ENCODE results near the gene KRTAP9-6. TPM values are rescaled to one million over a fixed set of nuclear protein-coding genes. Genes with fewer than 3 reads are reported as not detected.

KRTAP9-6 gene, protein sequence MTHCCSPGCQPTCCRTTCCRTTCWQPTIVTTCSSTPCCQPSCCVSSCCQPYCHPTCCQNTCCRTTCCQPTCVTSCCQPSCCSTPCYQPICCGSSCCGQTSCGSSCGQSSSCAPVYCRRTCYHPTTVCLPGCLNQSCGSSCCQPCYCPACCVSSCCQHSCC
- not detected in 2 replicates for total RNA-seq

DNA sequence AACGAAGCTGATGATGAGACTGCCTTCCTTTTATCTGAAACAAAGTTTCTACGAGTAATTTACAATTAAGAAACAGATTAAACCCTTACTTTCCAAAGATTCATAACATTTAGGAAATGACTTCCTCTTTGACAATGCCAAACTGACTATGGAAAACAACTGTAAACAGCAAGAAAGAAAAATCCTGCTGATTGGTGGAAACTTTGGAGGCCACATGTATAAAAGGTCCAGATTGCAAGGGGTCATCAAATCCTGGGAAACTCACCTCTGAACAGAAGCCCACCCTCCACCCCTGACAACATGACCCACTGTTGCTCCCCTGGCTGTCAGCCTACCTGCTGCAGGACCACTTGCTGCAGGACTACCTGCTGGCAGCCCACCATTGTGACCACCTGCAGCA lies at the start of gene KRTAP9-6:
Gene KRTAP9-6 (plus strand): TSS at position 301 of the 400 bp plus-strand sequence. CDS start 0 bp downstream, at position 301.

DNA sequence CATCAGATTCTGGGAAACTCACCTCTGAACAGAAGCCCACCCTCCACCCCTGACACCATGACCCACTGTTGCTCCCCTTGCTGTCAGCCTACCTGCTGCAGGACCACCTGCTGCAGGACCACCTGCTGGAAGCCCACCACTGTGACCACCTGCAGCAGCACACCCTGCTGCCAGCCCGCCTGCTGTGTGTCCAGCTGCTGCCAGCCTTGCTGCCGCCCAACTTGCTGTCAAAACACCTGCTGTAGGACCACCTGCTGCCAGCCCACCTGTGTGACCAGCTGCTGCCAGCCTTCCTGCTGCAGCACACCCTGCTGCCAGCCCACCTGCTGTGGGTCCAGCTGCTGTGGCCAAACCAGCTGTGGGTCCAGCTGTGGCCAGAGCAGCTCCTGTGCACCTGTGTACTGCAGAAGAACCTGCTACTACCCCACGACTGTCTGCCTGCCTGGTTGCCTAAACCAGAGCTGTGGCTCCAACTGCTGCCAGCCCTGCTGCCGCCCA lies 38.5 kb upstream of the KRTAP9-6 start, which contains the start of gene KRTAP9-2:
Gene KRTAP9-2 (plus strand): TSS at position 51 of the 498 bp plus-strand sequence. CDS start 7 bp downstream, at position 58.

DNA sequence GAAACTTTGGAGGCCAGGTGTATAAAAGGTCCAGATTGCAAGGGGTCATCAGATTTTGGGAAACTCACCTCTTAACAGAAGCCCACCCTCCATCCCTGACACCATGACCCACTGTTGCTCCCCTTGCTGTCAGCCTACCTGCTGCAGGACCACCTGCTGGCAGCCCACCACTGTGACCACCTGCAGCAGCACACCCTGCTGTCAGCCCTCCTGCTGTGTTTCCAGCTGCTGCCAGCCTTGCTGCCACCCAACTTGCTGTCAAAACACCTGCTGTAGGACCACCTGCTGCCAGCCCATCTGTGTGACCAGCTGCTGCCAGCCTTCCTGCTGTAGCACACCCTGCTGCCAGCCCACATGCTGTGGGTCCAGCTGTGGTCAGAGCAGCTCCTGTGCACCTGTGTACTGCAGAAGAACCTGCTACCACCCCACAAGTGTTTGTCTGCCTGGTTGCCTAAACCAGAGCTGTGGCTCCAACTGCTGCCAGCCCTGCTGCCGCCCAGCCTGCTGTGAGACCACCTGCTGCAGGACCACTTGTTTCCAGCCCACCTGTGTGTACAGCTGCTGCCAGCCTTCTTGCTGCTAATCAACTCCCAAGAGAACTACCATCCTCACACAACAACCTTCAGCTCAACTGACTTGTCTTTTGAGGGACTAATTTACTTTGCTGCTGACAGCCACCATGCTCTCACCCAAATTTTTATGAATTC lies 32.6 kb upstream of the KRTAP9-6 start, which contains the start of gene KRTAP9-3:
Gene KRTAP9-3 (plus strand): TSS at position 51 of the 707 bp plus-strand sequence. CDS start 53 bp downstream, at position 104.

DNA sequence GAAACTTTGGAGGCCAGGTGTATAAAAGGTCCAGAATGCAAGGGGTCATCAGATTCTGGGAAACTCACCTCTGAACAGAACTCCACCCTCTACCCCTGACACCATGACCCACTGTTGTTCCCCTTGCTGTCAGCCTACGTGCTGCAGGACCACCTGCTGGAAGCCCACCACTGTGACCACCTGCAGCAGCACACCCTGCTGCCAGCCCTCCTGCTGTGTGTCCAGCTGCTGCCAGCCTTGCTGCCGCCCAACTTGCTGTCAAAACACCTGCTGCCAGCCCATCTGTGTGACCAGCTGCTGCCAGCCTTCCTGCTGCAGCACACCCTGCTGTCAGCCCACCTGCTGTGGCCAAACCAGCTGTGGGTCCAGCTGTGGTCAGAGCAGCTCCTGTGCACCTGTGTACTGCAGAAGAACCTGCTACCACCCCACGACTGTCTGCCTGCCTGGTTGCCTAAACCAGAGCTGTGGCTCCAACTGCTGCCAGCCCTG lies 27.2 kb upstream of the KRTAP9-6 start, which contains the start of gene KRTAP9-8:
Gene KRTAP9-8 (plus strand): TSS at position 51 of the 489 bp plus-strand sequence. CDS start 53 bp downstream, at position 104.

DNA sequence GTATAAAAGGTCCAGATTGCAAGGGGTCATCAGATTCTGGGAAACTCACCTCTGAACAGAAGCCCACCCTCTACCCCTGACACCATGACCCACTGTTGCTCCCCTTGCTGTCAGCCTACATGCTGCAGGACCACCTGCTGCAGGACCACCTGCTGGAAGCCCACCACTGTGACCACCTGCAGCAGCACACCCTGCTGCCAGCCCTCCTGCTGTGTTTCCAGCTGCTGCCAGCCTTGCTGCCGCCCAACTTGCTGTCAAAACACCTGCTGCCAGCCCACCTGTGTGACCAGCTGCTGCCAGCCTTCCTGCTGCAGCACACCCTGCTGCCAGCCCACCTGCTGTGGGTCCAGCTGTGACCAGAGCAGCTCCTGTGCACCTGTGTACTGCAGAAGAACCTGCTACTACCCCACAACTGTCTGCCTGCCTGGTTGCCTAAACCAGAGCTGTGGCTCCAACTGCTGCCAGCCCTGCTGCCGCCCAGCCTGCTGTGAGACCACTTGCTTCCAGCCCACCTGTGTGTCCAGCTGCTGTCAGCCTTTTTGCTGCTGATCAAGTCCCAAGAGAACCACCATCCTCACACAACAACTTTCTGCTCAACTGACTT lies 15.4 kb upstream of the KRTAP9-6 start, which contains the start of gene KRTAP9-4:
Gene KRTAP9-4 (plus strand): TSS at position 51 of the 604 bp plus-strand sequence. CDS start 34 bp downstream, at position 85.

DNA sequence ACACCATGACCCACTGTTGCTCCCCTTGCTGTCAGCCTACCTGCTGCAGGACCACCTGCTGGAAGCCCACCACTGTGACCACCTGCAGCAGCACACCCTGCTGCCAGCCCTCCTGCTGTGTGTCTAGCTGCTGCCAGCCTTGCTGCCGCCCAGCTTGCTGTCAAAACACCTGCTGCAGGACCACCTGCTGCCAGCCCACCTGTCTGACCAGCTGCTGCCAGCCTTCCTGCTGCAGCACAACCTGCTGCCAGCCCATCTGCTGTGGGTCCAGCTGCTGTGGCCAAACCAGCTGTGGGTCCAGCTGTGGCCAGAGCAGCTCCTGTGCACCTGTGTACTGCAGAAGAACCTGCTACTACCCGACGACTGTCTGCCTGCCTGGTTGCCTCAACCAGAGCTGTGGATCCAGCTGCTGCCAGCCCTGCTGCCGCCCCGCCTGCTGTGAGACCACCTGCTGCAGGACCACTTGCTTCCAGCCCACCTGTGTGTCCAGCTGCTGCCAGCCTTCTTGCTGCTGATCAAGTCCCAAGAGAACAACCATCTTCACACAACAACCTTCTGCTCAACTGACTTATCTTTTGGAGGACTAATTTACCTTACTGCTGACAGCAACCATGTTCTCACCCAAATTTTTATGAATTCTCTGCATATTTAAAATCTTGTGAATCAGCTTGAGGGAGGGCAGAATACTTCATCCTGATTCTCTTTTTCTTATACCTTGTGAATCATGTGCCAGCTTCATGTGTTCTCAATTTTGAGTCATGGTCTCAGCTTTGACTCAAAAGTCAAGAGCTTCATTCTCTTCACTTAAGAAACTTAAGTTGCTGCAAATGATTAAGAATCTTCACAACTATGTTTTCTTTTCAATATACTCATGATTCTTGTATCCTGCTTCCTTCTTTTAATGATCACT lies 9.5 kb upstream of the KRTAP9-6 start, which contains the start of gene KRTAP9-9:
Gene KRTAP9-9 (plus strand): TSS at position 4 of the 910 bp plus-strand sequence.

DNA sequence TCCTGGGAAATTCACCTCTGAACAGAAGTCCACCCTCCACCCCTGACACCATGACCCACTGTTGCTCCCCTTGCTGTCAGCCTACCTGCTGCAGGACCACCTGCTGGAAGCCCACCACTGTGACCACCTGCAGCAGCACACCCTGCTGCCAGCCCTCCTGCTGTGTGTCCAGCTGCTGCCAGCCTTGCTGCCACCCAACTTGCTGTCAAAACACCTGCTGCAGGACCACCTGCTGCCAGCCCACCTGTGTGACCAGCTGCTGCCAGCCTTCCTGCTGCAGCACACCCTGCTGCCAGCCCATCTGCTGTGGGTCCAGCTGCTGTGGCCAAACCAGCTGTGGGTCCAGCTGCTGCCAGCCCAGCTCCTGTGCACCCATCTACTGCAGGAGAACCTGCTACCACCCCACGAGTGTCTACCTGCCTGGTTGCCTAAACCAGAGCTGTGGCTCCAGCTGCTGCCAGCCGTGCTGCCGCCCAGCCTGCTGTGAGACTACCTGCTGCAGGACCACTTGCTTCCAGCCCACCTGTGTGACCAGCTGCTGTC lies 10.5 kb downstream of the KRTAP9-6 start, which contains the start of gene KRTAP9-7:
Gene KRTAP9-7 (plus strand): TSS at position 51 of the 543 bp plus-strand sequence. CDS start 0 bp downstream, at position 51.

DNA sequence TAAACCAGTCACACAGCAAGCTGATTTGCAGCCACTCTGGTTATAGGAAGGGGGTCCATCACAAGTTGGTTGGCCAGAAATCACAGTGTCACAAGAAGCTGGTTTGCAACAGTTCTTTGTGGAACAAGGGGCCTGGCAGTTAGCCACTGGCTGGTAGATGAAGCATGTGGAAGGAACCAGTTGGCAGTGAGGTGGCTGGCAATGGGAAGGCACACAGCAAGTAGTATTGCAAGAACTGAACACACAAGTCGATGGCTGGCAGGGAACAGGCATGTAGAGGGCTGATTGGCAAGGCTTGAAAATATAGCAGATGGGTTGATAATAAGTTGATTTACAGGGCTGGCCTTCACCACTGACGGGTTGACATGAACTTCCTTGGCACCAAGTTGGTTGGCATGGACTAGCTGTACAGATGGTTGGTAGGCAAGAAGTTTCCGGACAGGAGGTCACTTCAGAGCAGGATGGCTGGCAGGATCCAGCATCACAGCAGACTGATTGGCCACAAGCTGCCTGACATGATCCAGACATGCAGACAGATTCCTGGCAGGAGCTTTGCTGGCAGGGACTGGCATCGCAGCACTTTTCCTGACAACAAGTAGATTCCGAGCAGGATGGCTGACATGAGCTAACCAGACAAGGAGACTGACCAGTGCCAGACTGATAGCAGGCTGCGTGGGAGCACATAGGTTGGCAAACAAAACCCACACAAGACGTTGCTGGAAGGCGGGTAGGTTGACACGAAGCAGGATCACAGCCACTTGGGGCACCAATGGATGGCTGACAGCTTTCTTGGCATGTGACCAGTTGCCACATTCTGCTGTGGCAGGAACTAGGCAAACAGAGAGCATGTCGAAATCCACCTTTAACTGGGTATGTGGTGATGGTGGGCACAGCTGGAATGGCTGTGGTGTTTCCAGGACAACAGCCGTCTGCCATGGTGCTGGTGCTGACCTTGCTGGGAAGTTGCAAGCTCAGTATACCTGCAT lies 37.0 kb downstream of the KRTAP9-6 start, which contains the start of gene KRTAP29-1:
Gene KRTAP29-1 (minus strand): TSS at position 936 of the 986 bp plus-strand sequence. CDS start 0 bp downstream, at position 936.

DNA sequence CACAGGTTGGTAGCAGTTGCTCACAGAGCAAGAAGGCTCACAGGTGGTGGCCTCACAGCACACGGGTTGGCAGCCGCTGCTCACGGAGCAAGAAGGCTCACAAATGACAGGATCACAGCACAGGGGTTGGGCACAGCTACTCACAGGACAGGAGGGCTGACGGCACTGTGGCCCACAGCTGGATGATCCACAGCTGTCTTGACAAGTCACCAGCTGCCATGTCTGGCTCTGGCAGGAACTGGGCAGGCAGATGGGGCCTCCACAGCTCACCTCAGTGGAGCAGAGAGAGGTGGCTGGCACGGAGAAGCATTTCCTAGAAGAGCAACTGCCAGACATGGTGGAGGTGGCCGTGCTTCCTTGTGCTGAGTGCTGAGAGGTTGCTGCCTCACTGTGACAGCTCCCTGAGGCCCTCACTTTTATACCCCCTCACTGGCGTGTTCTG lies 43.8 kb downstream of the KRTAP9-6 start, which contains the start of gene KRTAP16-1:
Gene KRTAP16-1 (minus strand): TSS at position 392 of the 442 bp plus-strand sequence. CDS start 56 bp downstream, at position 336.

DNA sequence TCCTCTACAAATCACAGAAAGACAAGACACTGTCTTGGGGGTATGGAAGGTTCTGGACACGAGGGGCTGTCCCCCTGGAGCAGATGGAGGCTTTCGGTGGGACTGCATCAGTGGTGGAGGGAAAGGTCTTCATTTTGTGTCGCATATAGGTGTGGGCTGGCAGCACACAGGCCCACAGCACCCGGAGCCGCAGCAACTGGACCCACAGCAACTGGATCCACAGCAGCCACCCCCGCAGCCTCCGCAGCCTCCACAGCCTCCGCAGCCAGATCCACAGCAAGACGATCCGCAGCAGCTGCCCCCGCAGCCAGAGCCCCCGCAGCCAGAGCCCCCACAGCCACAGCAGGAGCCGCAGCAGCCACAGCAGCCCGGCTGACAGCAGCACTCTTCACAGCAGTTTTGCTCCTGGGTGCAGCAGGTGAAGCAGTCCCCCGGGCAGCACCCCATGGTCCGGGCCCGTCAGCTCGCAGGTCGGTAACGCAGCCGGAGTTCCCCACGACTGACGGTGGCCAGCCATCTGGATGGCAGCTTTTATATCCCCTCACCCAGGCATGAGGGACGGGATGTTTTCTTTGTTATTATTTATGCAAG lies 50.1 kb downstream of the KRTAP9-6 start, which contains the start of gene KRTAP17-1:
Gene KRTAP17-1 (minus strand): TSS at position 507 of the 591 bp plus-strand sequence. CDS start 60 bp downstream, at position 447.

Other genes starting within 250 kb of the KRTAP9-6 start
- 2.2 TPM in 1 of 2 replicates, not detected in the other for gene KRTAP1-5, start 238.2 kb upstream of the KRTAP9-6 start, total RNA-seq
- not detected in 2 replicates for gene KRTAP1-4, start 235.2 kb upstream of the KRTAP9-6 start, total RNA-seq
- gene KRTAP1-3, start 230.5 kb upstream of the KRTAP9-6 start, total RNA-seq = not detected in 2 replicates
- gene KRTAP1-1, start 223.9 kb upstream of the KRTAP9-6 start, total RNA-seq = not detected in 2 replicates
- gene KRTAP2-1, start 218.1 kb upstream of the KRTAP9-6 start, total RNA-seq = not detected in 2 replicates
- gene KRTAP2-2, start 210.1 kb upstream of the KRTAP9-6 start, total RNA-seq = not detected in 2 replicates
- not detected in 2 replicates for gene KRTAP2-3, start 205.3 kb upstream of the KRTAP9-6 start, total RNA-seq
- gene KRTAP2-4, start 199.5 kb upstream of the KRTAP9-6 start, total RNA-seq = not detected in 2 replicates
- not detected in 2 replicates for gene KRTAP4-7, start 181.2 kb upstream of the KRTAP9-6 start, total RNA-seq
- gene KRTAP4-8, start 167.2 kb upstream of the KRTAP9-6 start, total RNA-seq = not detected in 2 replicates
- gene KRTAP4-16, start 163.2 kb upstream of the KRTAP9-6 start, total RNA-seq = not detected in 2 replicates
- gene KRTAP4-9, start 160.0 kb upstream of the KRTAP9-6 start, total RNA-seq = not detected in 2 replicates
- gene KRTAP4-11, start 147.0 kb upstream of the KRTAP9-6 start, total RNA-seq = not detected in 2 replicates
- not detected in 2 replicates for gene KRTAP4-12, start 141.2 kb upstream of the KRTAP9-6 start, total RNA-seq
- not detected in 2 replicates for gene KRTAP4-6, start 124.8 kb upstream of the KRTAP9-6 start, total RNA-seq
- gene KRTAP4-5, start 115.6 kb upstream of the KRTAP9-6 start, total RNA-seq = not detected in 2 replicates
- not detected in 2 replicates for gene KRTAP4-4, start 104.6 kb upstream of the KRTAP9-6 start, total RNA-seq
- not detected in 2 replicates for gene KRTAP4-3, start 97.2 kb upstream of the KRTAP9-6 start, total RNA-seq
- not detected in 2 replicates for gene KRTAP4-2, start 87.2 kb upstream of the KRTAP9-6 start, total RNA-seq
- gene KRTAP4-1, start 80.5 kb upstream of the KRTAP9-6 start, total RNA-seq = not detected in 2 replicates
- not detected in 2 replicates for gene KRTAP9-1, start 75.5 kb upstream of the KRTAP9-6 start, total RNA-seq
- not detected in 2 replicates for gene KRTAP9-2, start 38.7 kb upstream of the KRTAP9-6 start, total RNA-seq
- gene KRTAP9-3, start 32.9 kb upstream of the KRTAP9-6 start, total RNA-seq = not detected in 2 replicates
- gene KRTAP9-8, start 27.4 kb upstream of the KRTAP9-6 start, total RNA-seq = not detected in 2 replicates
- not detected in 2 replicates for gene KRTAP9-4, start 15.7 kb upstream of the KRTAP9-6 start, total RNA-seq
- gene KRTAP9-9, start 10.0 kb upstream of the KRTAP9-6 start, total RNA-seq = not detected in 2 replicates
- not detected in 2 replicates for gene KRTAP9-7, start 10.3 kb downstream of the KRTAP9-6 start, total RNA-seq
- gene KRTAP29-1, start 37.5 kb downstream of the KRTAP9-6 start, total RNA-seq = not detected in 2 replicates
- not detected in 2 replicates for gene KRTAP16-1, start 43.9 kb downstream of the KRTAP9-6 start, total RNA-seq
- not detected in 2 replicates for gene KRTAP17-1, start 50.3 kb downstream of the KRTAP9-6 start, total RNA-seq
- gene KRT33A, start 85.5 kb downstream of the KRTAP9-6 start, total RNA-seq = not detected in 2 replicates
- gene KRT33B, start 104.4 kb downstream of the KRTAP9-6 start, total RNA-seq = not detected in 2 replicates
- 0.17 TPM in 1 of 2 replicates, not detected in the other for gene KRT34, start 116.9 kb downstream of the KRTAP9-6 start, total RNA-seq
- not detected in 2 replicates for gene KRT31, start 132.2 kb downstream of the KRTAP9-6 start, total RNA-seq
- gene KRT37, start 159.2 kb downstream of the KRTAP9-6 start, total RNA-seq = not detected in 2 replicates
- gene KRT38, start 175.6 kb downstream of the KRTAP9-6 start, total RNA-seq = not detected in 2 replicates
- not detected in 2 replicates for gene KRT32, start 202.0 kb downstream of the KRTAP9-6 start, total RNA-seq
- gene KRT35, start 215.8 kb downstream of the KRTAP9-6 start, total RNA-seq = not detected in 2 replicates
- not detected in 2 replicates for gene KRT36, start 224.5 kb downstream of the KRTAP9-6 start, total RNA-seq
- gene KRT13, start 240.2 kb downstream of the KRTAP9-6 start, total RNA-seq = 0.15 TPM in 1 of 2 replicates, not detected in the other